CMK (cell line): ENCODE results near the gene AASDHPPT.

ENCODE experiments used
- DNase-seq: peaks from one replicate; pipeline ENCODE4 v3.0.0-alpha.2; 2010; ENCODE audit warnings: low read depth

AASDHPPT gene

DNA sequence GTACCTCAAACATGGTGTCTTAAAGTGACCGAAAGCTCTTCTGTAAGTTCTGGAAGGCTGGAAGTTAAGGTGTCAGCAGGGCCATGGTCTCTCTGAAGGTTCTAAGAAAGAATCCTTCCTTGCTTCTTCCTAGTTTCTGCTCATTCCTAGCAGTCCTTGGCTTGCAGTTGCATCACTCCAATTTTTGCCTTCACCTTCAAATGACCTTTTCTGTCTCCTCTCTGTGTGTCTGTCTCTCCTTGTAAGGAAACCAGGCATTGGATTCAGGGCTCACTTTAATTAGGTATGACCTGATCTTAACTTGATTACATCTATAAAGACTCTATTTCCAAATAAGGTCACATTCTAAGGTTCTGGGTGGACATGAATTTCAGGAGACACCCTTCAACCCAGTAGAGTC lies 8.7 kb downstream of the AASDHPPT start:
- DNase-seq: no peak

- DNase-seq: no peak
These were observed 9.4 kb downstream of the AASDHPPT start for GRCh38 chr11:106086850-106087249.

DNA sequence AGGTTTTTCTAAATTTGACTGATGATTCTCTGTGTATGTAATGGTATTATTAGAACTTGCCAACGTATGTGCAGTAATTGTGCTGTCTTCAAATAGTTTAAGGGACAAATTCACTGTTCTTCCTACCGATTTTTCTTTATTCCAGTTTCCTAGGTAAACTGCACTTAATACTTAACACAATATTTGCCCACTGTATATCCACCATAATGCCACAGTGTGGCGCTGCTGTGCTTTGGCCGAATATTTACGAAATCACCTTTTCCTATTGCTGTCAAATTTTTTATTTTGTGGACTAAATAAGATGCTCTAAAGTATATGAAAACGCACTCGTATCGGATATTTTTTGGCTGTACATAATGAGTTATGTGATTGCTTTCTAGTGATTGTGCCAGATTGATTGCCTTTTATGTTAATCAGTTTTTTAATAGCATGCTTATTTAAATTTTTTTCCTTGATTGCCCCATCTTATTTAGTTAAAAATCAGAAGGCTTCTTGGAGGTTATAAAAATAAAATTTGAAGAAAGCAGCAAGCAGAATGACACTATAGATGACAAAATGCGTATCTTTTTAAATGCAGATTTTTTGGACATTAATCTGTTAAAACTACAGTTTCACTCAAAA lies 10.5 kb downstream of the AASDHPPT start:
- DNase-seq: no peak

DNA sequence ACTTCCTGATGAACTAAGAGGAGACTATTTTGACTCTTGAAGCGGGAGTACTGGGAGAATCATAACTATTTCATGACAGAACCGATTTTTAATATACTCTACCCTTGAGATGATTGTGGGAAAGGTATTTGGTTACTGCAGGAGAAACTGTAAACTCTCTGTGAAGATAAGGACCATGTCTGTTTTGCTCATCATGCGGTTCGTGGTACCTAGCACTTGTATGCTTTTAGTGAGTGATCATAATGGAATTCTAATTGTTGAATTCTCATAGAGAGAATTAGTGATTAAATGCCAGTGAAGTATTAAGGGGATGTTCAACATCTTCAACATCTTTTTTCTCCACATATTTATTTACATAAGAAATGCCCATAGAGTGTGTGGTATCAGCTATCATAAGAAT lies 11.4 kb downstream of the AASDHPPT start:
- DNase-seq: no peak

DNA sequence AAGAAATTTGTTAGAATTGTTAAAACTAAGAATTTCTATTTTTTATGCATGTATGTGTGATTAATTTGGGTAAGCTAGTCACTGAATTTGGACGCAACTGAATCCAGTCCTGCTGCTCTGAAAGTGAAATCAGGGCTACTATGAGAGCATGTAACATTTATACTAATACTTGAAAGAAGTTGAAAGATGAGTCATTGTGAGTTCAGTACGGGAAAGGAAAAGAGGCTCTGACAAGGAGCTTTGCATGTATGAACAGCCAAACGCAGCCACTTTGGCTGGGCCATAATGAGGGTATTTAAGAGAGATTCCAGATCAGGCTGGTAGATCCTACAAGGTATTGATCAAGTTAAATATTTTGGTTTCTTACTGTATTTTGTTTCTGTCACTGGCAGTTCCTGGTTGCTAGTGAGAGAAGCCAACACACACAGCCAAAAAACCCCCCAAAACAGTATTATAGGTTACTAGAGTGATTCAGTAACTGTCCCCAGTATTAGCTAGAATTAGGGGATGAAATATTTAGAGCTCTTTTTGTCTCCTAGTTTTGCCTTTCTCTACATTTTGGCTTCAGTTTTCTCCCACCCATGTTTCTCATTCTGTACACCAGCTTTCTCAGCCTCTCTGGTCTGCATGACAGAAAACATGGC lies 14.1 kb downstream of the AASDHPPT start:
- DNase-seq: no peak

GRCh38 chr11:106092446-106092845 lies 15.0 kb downstream of the AASDHPPT start:
- DNase-seq: no peak

- no peak for DNase-seq
These were observed 21.6 kb downstream of the AASDHPPT start for GRCh38 chr11:106098893-106099553.

DNA sequence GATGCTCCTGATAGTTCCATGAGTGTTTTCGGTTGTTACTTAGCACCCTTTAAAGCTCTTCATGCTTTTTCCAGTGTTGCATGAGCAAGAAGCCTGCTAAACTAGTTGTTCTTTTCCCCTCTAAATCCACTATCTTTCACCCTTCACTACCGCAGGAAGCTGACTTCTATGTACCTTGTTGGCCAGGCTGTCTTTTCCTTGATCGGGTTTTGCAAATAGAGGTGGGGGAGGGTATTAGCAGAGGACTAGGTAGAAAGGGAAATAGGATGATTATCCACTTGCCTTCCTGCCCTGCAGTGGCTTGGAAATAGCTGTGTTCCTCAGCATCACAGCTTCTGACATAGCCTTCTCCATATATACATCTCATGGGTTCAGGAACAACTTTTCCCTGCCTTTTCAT lies 23.9 kb downstream of the AASDHPPT start:
- no peak for DNase-seq

GRCh38 chr11:106101819-106102218 lies 24.4 kb downstream of the AASDHPPT start:
- DNase-seq: no peak

GRCh38 chr11:106105986-106106385 lies 28.5 kb downstream of the AASDHPPT start:
- no peak for DNase-seq

DNA sequence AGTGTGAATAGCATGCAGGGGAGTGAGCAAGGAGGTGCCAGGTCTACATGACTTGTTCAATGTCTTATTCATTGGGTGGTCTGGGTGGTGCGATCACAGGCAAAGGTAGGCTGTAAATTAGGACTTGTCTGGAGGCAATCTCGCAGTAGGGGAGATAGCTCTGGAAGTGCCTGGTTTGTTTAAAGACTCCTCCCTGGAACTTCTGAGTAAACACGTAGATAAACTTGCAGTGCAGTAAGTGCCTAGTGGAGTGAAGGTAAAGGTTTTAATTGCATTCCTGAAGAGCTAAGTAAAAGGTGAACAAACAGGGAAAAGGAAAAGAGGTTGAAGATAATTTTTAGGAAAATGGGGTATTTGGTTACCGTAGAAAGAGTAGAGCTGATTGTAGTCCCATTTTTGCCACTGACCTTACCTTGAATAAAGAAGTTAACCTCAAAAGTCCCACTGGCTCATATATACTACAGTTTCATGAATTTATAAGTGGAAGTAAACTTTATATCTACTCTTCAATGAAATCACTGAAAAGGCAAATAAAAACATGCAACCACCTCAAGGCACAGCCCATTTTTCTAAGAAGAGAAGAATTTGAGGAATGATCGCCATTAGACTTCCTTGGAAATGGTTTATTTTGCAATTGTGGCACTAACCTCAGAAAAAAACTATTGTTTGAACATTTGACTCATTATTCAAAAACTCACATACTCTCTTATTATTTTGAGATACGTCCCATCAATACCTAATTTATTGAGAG lies 44.3 kb downstream of the AASDHPPT start:
- DNase-seq: no peak

- no peak for DNase-seq
These were observed 50.1 kb downstream of the AASDHPPT start for GRCh38 chr11:106127604-106128003.

DNA sequence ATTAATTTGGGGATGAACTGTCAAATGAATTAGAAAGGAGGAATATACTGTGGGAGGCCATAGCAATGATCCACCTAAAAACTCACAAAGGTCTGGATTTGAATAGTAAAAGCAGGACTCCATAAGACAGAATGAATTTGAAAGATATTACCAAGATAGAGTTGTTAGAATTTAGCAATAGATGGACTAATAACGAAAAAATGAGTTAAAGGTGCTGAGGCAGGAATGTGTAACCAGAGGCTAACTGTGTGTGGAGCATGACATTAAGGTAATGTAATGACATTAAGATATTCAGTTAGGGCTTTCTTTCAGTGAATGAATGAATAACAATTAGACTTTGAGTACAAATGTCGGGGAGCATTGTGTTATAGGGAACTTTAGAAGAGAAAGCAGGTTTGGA lies 51.3 kb downstream of the AASDHPPT start:
- DNase-seq: no peak

- DNase-seq: no peak
These were observed 54.5 kb downstream of the AASDHPPT start for GRCh38 chr11:106131998-106132397.

DNA sequence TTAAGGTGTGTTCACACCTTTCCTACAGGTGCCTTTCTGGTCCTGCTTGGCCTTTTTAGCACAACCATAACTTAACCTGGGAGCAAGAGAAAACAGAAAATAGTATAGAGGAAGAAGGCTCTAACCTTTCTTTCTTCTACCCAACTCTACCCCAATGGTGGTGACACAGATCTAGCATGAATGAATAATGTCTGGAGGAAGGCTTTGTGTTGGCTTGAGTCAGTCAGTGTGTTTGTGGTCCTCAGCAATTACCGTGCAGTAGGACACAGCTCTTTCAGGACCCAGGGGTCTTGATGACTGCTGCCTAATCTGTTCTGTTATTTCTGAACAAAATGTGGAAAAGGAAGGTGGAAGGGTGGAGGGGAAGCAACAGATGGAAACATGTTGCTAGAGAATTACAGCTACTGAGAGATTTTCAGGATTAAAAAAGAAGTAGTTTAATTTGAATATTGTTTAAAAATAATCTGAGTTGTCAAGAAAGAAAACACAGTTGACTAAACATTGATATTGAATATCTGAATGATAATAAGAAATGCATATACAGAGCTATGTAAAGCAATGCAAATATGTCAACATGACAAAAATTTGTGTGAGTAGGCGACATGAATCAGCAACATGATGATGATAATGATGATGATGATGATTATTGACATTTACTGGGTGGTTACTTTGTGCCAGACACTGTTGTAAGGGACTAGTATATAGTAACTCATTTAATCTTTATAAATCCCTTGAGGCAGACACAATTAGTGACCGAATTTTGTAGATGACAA lies 55.3 kb downstream of the AASDHPPT start:
- no peak for DNase-seq

DNA sequence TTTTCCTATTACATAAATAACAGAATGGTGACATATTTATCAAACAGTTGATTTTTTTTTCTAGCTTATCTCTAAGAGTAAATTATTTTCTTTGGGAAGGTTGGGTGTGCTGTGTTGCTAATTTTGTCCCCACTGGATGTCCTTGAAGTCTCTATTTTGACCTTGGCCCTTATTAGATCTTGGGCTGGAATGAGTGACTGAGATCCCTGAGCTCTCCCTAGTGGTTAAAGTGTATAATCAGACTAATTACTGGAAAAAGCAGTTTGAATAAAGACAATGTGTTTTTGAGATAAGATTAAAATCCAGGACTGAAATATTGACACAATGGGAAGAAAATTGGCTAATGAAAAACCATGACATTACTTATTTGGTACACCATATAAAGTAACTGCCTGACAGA lies 56.1 kb downstream of the AASDHPPT start:
- no peak for DNase-seq

DNA sequence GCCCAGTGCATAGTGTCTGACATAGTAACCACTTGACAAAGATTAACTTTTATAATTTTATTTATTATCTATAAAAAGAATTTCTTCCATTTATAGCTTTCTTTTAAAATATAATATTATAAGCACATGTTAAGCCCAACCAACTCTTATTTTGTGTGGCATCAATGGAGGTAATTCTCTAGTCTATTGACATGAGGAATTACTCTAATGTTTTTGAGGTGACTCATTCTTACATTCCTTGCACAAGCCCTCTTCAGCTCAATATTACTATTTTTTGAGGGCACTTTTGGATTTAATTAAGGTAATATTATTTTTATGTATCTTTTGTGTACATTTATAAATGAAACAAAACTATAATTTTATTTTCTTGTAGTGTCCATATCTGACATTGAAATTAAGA lies 59.6 kb downstream of the AASDHPPT start:
- no peak for DNase-seq

DNA sequence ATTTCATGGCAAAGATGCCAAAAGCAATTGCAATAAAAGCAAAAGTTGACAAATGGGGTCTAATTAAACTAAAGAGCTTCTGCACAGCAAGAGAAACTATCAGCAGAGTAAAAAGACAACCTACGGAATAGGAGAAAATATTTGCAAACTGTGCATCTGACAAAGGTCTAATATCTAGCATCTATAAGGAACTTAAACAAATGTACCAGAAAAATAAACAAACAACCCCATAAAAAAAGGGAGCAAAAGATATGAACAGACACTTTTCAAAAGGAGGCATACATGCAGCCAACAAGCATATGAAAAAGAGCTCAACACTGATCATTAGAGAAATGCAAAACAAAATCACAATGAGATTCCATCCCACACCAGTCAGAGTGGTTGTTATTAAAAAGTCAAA lies 60.3 kb downstream of the AASDHPPT start:
- no peak for DNase-seq
